K562 (cell line): ENCODE results near the gene NPB. TPM values are rescaled to one million over a fixed set of nuclear protein-coding genes. Genes with fewer than 3 reads are reported as not detected.

Experiments used
- AFF4 ChIP-seq: sonication (generic); formaldehyde crosslinking; IDR thresholded peaks from 2 replicates; pipeline ENCODE4 v1.8.0; 2023; ENCODE audit warnings: mild to moderate bottlenecking, missing genetic modification reagents
- BHLHE40 ChIP-seq: IDR thresholded peaks from 2 replicates; pipeline ENCODE4 v1.6.1; 2011; ENCODE audit warnings: low read length, improper control_type of control experiment
- CREB3 ChIP-seq: fragments of 450-650 bp; conservative IDR thresholded peaks from 2 replicates; pipeline ENCODE4 v1.6.1; 2016; ENCODE audit warnings: missing genetic modification characterization, low read depth, mild to moderate bottlenecking, missing compliant biosample characterization, moderate library complexity
- CTBP1 ChIP-seq: fragments of 450-650 bp; IDR thresholded peaks from 2 replicates; pipeline ENCODE4 v1.6.1; 2016; ENCODE audit warnings: borderline replicate concordance
- DIDO1 ChIP-seq: fragments of 450-650 bp; IDR thresholded peaks from 2 replicates; pipeline ENCODE4 v1.6.1; 2016; ENCODE audit warnings: low read depth, missing biosample characterization, missing genetic modification characterization
- ELF1 ChIP-seq: fragments of 200-800 bp; sonication (Bioruptor generic); IDR thresholded peaks from 2 replicates; pipeline ENCODE4 v1.6.1; 2016; ENCODE audit warnings: missing genetic modification characterization, missing compliant biosample characterization
- FOXK2 ChIP-seq, 2 experiments: fragments of 450-650 bp; IDR thresholded peaks in 1 of 2; conservative IDR thresholded peaks in 1 of 2; 2 replicates each; pipeline ENCODE4 v1.6.1; 2016; ENCODE audit warnings: low read depth in 2 of 2, mild to moderate bottlenecking in 1 of 2
- HDAC1 ChIP-seq, 2 experiments: fragments of 450-650 bp; IDR thresholded peaks; 2 replicates each; pipeline ENCODE4 v1.6.1; 2016 to 2017; ENCODE audit warnings: inconsistent platforms in 1 of 2, mild to moderate bottlenecking in 1 of 2, moderate library complexity in 1 of 2
- JUND ChIP-seq, 2 experiments: IDR thresholded peaks; 2 replicates in 1 of 2; 3 replicates in 1 of 2; pipeline ENCODE4 v1.6.1; 2011; ENCODE audit warnings: borderline replicate concordance in 2 of 2, low read depth in 2 of 2, low read length in 2 of 2, improper control_type of control experiment in 1 of 2, missing biosample characterization in 1 of 2, missing genetic modification characterization in 1 of 2, missing genetic modification reagents in 1 of 2
- L3MBTL2 ChIP-seq: fragments of 450-650 bp; IDR thresholded peaks from 2 replicates; pipeline ENCODE4 v1.6.1; 2016; ENCODE audit warnings: mild to moderate bottlenecking, moderate library complexity
- NR2C1 ChIP-seq, 2 experiments: fragments of 450-650 bp; IDR thresholded peaks; 2 replicates each; pipeline ENCODE4 v1.6.1; 2017; ENCODE audit warnings: mild to moderate bottlenecking in 2 of 2, antibody characterized with exemption in 1 of 2, inconsistent platforms in 1 of 2, missing compliant biosample characterization in 1 of 2, missing genetic modification characterization in 1 of 2
- NR2C2 ChIP-seq, 2 experiments: fragments of 200-800 bp in 1 of 2; sonication (Bioruptor generic) in 1 of 2; sonication (generic) in 1 of 2; formaldehyde crosslinking in 1 of 2; IDR thresholded peaks; 2 replicates each; pipeline versions ENCODE4 v1.6.1 to v1.8.0; 2016 to 2022; ENCODE audit warnings: mild to moderate bottlenecking in 1 of 2, missing compliant biosample characterization in 1 of 2, missing genetic modification characterization in 1 of 2, missing genetic modification reagents in 1 of 2
- SIN3A ChIP-seq, 2 experiments: fragments of 150-350 bp in 1 of 2; IDR thresholded peaks; 2 replicates each; pipeline ENCODE4 v1.6.1; 2011 to 2016; ENCODE audit warnings: borderline replicate concordance in 2 of 2, low read depth in 2 of 2, low read length in 2 of 2, mild to moderate bottlenecking in 2 of 2, moderate library complexity in 2 of 2; ENCODE audit not compliant: control insufficient read depth in 1 of 2
- TAF15 ChIP-seq: fragments of 200-400 bp; formaldehyde crosslinking; IDR thresholded peaks from 2 replicates; pipeline ENCODE4 v1.6.1; 2017; ENCODE audit warnings: mild to moderate bottlenecking, low read depth, low read length, moderate library complexity
- ZFX ChIP-seq: sonication (generic); formaldehyde crosslinking; IDR thresholded peaks from 2 replicates; pipeline ENCODE4 v1.8.0; 2022; ENCODE audit warnings: mild to moderate bottlenecking, missing genetic modification reagents, moderate library complexity
- ZNF444 ChIP-seq: fragments of 250-450 bp; sonication (Bioruptor Pico); IDR thresholded peaks from 2 replicates; pipeline ENCODE4 v1.4.0; 2020; ENCODE audit warnings: mild to moderate bottlenecking, moderate library complexity
- ZNF655 ChIP-seq: fragments of 250-450 bp; sonication (Bioruptor Pico); IDR thresholded peaks from 2 replicates; pipeline ENCODE4 v1.5.0; 2021
- polyA plus RNA-seq, 8 experiments: library from polyadenylated mRNA; depleted of rRNA in 4 of 8; stranded (reverse) in 5 of 8; unstranded in 3 of 8; fragments of >200 nt; fragmentation: Nextera tagmentation in 2 of 8; fragmentation: Illumina TruSeq in 1 of 8; extraction: Ambion mirVana in 2 of 8; extraction: Trizol in 1 of 8; gene quantifications; 2 replicates each; pipeline versions ENCODE4 v1.2.1 to v1.2.3, GENCODE V29; 2011 to 2014; ENCODE audit warnings: inconsistent platforms in 1 of 8, missing spikeins in 1 of 8
- total RNA-seq, 7 experiments: library from RNA; depleted of rRNA in 6 of 7; stranded (reverse); fragments of >200 nt in 6 of 7; fragmentation: Illumina TruSeq in 2 of 7; extraction: Trizol in 2 of 7; gene quantifications; 2 replicates each; pipeline versions ENCODE4 v1.2.1 to v1.2.3, GENCODE V29; 2011 to 2021; ENCODE audit warnings: low replicate concordance in 1 of 7

The NPB gene
- total and polyA plus RNA-seq, 9 of the 15 experiments (the other 6 are each of a cell fraction or from before 2014, with no cell fraction given): 0.03 to 0.61 (median 0.14) TPM; not detected in 2

GRCh38 chr17:81909966-81910839, 8.2 kb downstream of the NPB start (continued):
- TF ChIP-seq CREB3 (tag): no peak
- no peak for TF ChIP-seq ZNF655 (CRISPR knock-in tag)
- peak; percentile 40; the same call in 1 of the 2 replicates for TF ChIP-seq DIDO1 (tag)
- no peak for TF ChIP-seq ZNF444 (CRISPR knock-in tag)
- peak; percentile 17; the same call in 1 of the 2 replicates for TF ChIP-seq NR2C2 (CRISPR knock-in tag; IDR thresholded peaks at IDR 0.05)
- TF ChIP-seq NR2C2 (tag; IDR thresholded peaks at IDR 0.05): peak; percentile 95
- peak; percentile 95 for TF ChIP-seq BHLHE40
- 0 out of 2 replicates have a peak, but pooled peaks have one; percentile 62 for TF ChIP-seq AFF4 (CRISPR knock-in tag)
- no peak; the same call in 1 of the 2 replicates for TF ChIP-seq JUND (IDR thresholded peaks at IDR 0.05; ENCODE audit: borderline replicate concordance, low read depth, low read length)
- peak; percentile 9; the same call in 1 of the 3 replicates for TF ChIP-seq JUND (tag; IDR thresholded peaks at IDR 0.05; ENCODE audit: borderline replicate concordance, low read depth, low read length)
- TF ChIP-seq SIN3A (IDR thresholded peaks at IDR 0.05; ENCODE audit: borderline replicate concordance in 2 of 2, control insufficient read depth in 1 of 2, low read depth in 2 of 2, low read length in 2 of 2): peak in 1 of 2 experiments; percentile 4; a peak in 1 of 4 replicates
- TF ChIP-seq NR2C1 (IDR thresholded peaks at IDR 0.05): peak; percentile 87
- TF ChIP-seq NR2C1 (tag; IDR thresholded peaks at IDR 0.05): peak; percentile 93
- TF ChIP-seq ELF1 (tag): peak; percentile 64
- peak in 1 of 2 experiments; percentile 42; a peak in 1 of 4 replicates for TF ChIP-seq FOXK2 (conservative IDR thresholded peaks at IDR 0.05 in 1 of 2, IDR thresholded peaks at IDR 0.05 in 1 of 2; ENCODE audit: low read depth in 2 of 2)
- TF ChIP-seq HDAC1 (IDR thresholded peaks at IDR 0.05): peak in 1 of 2 experiments; percentile 62; a peak in 1 of 4 replicates
- 0 out of 2 replicates have a peak, but pooled peaks have one; percentile 44 for TF ChIP-seq L3MBTL2
- TF ChIP-seq TAF15: no peak
- TF ChIP-seq CTBP1: peak; percentile 47; the same call in 1 of the 2 replicates
- TF ChIP-seq ZFX (CRISPR knock-in tag): peak; percentile 10; the same call in 1 of the 2 replicates
